ENCODE measurements around the gene DNPEP. TPM values are rescaled to one million over a fixed set of nuclear protein-coding genes. Genes with fewer than 3 reads are reported as not detected.
A peak's percentile ranks its signal among the peaks of the same experiment; 100 is the strongest.

The DNPEP gene
- total RNA-seq, 1 experiment from 2014 or later, result 69.2 TPM

- no TSS peak for BruUV-seq (replicated peaks)
Measured at GRCh38 chr2:219354582-219354981, 33.1 kb downstream of the DNPEP start.

GRCh38 chr2:219353129-219353528, 34.6 kb downstream of the DNPEP start:
- intact Hi-C loops (cut with micrococcal nuclease; ENCODE audit: unreplicated experiment), result loop anchor here (5.0 kb wide), 1 partner anchor 191 kb away; the partner anchor contains the start of gene NHEJ1
- no peaks in the 10 kb centered on the region for H3K36me3 ChIP-seq (ENCODE audit: insufficient read depth, low read length, poor library complexity, severe bottlenecking)
- no peak overlapping the region for H3K4me3 ChIP-seq (ENCODE audit: low read depth, low read length, poor library complexity, severe bottlenecking)
- CTCF ChIA-PET, result interaction anchor here (0.6 kb wide), 1 partner anchor 432 kb away, joined by 6 read pairs; no protein-coding TSS in a partner anchor
- H3K27ac ChIP-seq (ENCODE audit: low read depth, low read length, poor library complexity, severe bottlenecking), result no peak overlapping the region
- no peaks in the 10 kb centered on the region for H3K4me1 ChIP-seq (ENCODE audit: insufficient read depth, low read length, poor library complexity, severe bottlenecking)
- H3K27me3 ChIP-seq (replicated peaks; ENCODE audit: insufficient read depth, low read depth, low read length, poor library complexity), result peaks cover 25% of the 10 kb centered on the region
- POLR2A ChIA-PET (ENCODE audit: low non-redundant PET), result no interaction called here
- no TSS peak for BruUV-seq (replicated peaks)
- H3K9me3 ChIP-seq (ENCODE audit: low read depth, low read length, poor library complexity, severe bottlenecking), result no peaks in the 10 kb centered on the region
- no peak for DNase-seq (ENCODE audit: low spot score)
- TF ChIP-seq EZH2 (IDR thresholded peaks at IDR 0.05; ENCODE audit: borderline replicate concordance, low read depth, low read length, poor library complexity, severe bottlenecking), result no peak
- TF ChIP-seq, protein P1, sequence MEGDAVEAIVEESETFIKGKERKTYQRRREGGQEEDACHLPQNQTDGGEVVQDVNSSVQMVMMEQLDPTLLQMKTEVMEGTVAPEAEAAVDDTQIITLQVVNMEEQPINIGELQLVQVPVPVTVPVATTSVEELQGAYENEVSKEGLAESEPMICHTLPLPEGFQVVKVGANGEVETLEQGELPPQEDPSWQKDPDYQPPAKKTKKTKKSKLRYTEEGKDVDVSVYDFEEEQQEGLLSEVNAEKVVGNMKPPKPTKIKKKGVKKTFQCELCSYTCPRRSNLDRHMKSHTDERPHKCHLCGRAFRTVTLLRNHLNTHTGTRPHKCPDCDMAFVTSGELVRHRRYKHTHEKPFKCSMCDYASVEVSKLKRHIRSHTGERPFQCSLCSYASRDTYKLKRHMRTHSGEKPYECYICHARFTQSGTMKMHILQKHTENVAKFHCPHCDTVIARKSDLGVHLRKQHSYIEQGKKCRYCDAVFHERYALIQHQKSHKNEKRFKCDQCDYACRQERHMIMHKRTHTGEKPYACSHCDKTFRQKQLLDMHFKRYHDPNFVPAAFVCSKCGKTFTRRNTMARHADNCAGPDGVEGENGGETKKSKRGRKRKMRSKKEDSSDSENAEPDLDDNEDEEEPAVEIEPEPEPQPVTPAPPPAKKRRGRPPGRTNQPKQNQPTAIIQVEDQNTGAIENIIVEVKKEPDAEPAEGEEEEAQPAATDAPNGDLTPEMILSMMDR (conservative IDR thresholded peaks at IDR 0.05; ENCODE audit: low read depth, low read length), result no peak

More at GRCh38 chr2:219354582-219354981, 33.1 kb downstream of the DNPEP start:
- CTCF ChIA-PET, result no interaction called here
- Histone ChIP-seq H3K36me3 (ENCODE audit: insufficient read depth, low read length, poor library complexity, severe bottlenecking) (no peaks in the 10 kb centered on the region), H3K27ac (ENCODE audit: low read depth, low read length, poor library complexity, severe bottlenecking) (no peak overlapping the region), H3K4me3 (ENCODE audit: low read depth, low read length, poor library complexity, severe bottlenecking) (no peak overlapping the region), H3K27me3 (replicated peaks; ENCODE audit: insufficient read depth, low read depth, low read length, poor library complexity) (peaks cover 36% of the 10 kb centered on the region), H3K9me3 (ENCODE audit: low read depth, low read length, poor library complexity, severe bottlenecking) (no peaks in the 10 kb centered on the region), H3K4me1 (ENCODE audit: insufficient read depth, low read length, poor library complexity, severe bottlenecking) (no peaks in the 10 kb centered on the region)
- POLR2A ChIA-PET (ENCODE audit: low non-redundant PET), result no interaction called here
- DNase-seq (ENCODE audit: low spot score), result no peak
- TF ChIP-seq, protein P1 (conservative IDR thresholded peaks at IDR 0.05; ENCODE audit: low read depth, low read length), result no peak
- no peak for TF ChIP-seq EZH2 (IDR thresholded peaks at IDR 0.05; ENCODE audit: borderline replicate concordance, low read depth, low read length, poor library complexity, severe bottlenecking)
- intact Hi-C loops (cut with micrococcal nuclease; ENCODE audit: unreplicated experiment), result loop anchor here (5.0 kb wide), 1 partner anchor 192 kb away; the partner anchor contains the start of gene NHEJ1

GRCh38 chr2:219352448-219353023, 35.2 kb downstream of the DNPEP start:
- intact Hi-C loops (cut with micrococcal nuclease; ENCODE audit: unreplicated experiment), result loop anchor here (5.0 kb wide), 1 partner anchor 190 kb away; the partner anchor contains the start of gene NHEJ1
- ChIA-PET CTCF (no interaction called here), POLR2A (ENCODE audit: low non-redundant PET) (interaction anchor here (0.6 kb wide), 1 partner anchor 1472 kb away, joined by 3 read pairs; no protein-coding TSS in a partner anchor)
- H3K4me3 ChIP-seq (ENCODE audit: low read depth, low read length, poor library complexity, severe bottlenecking), result no peak overlapping the region
- H3K27me3 ChIP-seq (replicated peaks; ENCODE audit: insufficient read depth, low read depth, low read length, poor library complexity), result peaks cover 19% of the 10 kb centered on the region
- no peaks in the 10 kb centered on the region for H3K9me3 ChIP-seq (ENCODE audit: low read depth, low read length, poor library complexity, severe bottlenecking)
- no peaks in the 10 kb centered on the region for H3K4me1 ChIP-seq (ENCODE audit: insufficient read depth, low read length, poor library complexity, severe bottlenecking)
- peak; percentile 77 for DNase-seq (ENCODE audit: low spot score)
- BruUV-seq (replicated peaks), result no TSS peak
- H3K36me3 ChIP-seq (ENCODE audit: insufficient read depth, low read length, poor library complexity, severe bottlenecking), result no peaks in the 10 kb centered on the region
- TF ChIP-seq, protein P1 (conservative IDR thresholded peaks at IDR 0.05; ENCODE audit: low read depth, low read length), result peak; percentile 81
- no peak for TF ChIP-seq EZH2 (IDR thresholded peaks at IDR 0.05; ENCODE audit: borderline replicate concordance, low read depth, low read length, poor library complexity, severe bottlenecking)
- H3K27ac ChIP-seq (ENCODE audit: low read depth, low read length, poor library complexity, severe bottlenecking), result no peak overlapping the region

Data from A673 (cell line).